Esophagus squamous epithelium (tissue), 5 donors: Measurements from ENCODE around the gene NUBPL. TPM values are rescaled to one million over a fixed set of nuclear protein-coding genes. Genes with fewer than 3 reads are reported as not detected.

Source experiments
- DNase-seq: peaks from one replicate; lab custom pipeline; 2025; lab: John Stamatoyannopoulos, UW
- H3K27ac ChIP-seq, 4 donors: fragments of 200-600 bp; sonication (generic); one replicate each; pipeline ENCODE4 v1.5.1; 2016 to 2019; ENCODE audit warnings: mild to moderate bottlenecking in 1 of 4
- H3K27me3 ChIP-seq, 4 donors: fragments of 200-600 bp; sonication (generic); 1 replicate in 3 of 4; 2 replicates in 1 of 4; pipeline versions ENCODE4 v1.5.1 to v1.6.0; 2017 to 2021; ENCODE audit warnings: antibody characterized with exemption in 1 of 4
- H3K36me3 ChIP-seq, 3 donors: fragments of 200-600 bp; sonication (generic); one replicate each; pipeline ENCODE4 v1.5.1; 2016 to 2019
- H3K4me1 ChIP-seq, 3 donors: fragments of 200-600 bp; sonication (generic); one replicate each; pipeline ENCODE4 v1.5.1; 2017 to 2019
- H3K4me3 ChIP-seq, 4 donors: fragments of 200-600 bp; sonication (generic); 1 replicate in 3 of 4; 2 replicates in 1 of 4; pipeline ENCODE4 v1.5.1; 2016 to 2019; ENCODE audit warnings: mild to moderate bottlenecking in 2 of 4, moderate library complexity in 1 of 4
- H3K9me3 ChIP-seq, 3 donors: fragments of 200-600 bp; sonication (generic); one replicate each; pipeline ENCODE4 v1.5.1; 2016 to 2019
- POLR2A ChIP-seq, 4 donors: fragments of 450-650 bp; IDR thresholded peaks; one replicate each; pipeline ENCODE4 v1.6.1; 2017; ENCODE audit warnings: antibody characterized with exemption in 4 of 4, mild to moderate bottlenecking in 4 of 4, moderate library complexity in 3 of 4
- WGBS, 2 donors: methylation state at CpG; one replicate each; pipeline ENCODE4 v1.1.5; 2018; 5-methylcytosine and 5-hydroxymethylcytosine counted together
- intact Hi-C: fragments of 100-400 bp; cut with DNase I; formaldehyde crosslinking; loops from one replicate; pipeline ENCODE4 v1.15.0; 2022
- total RNA-seq, 4 donors: library from RNA; depleted of rRNA; stranded (reverse); fragments of >200 nt; gene quantifications; one replicate each; pipeline ENCODE4 v1.1.0, GENCODE V29; 2016
- TF ChIP-seq, protein P1 (sequence below), 6 experiments: fragments of 450-650 bp in 4 of 6; fragments of 200-600 bp in 2 of 6; sonication (generic) in 2 of 6; IDR thresholded peaks; one replicate each; pipeline ENCODE4 v1.5.1; 2016 to 2019; ENCODE audit warnings: antibody characterized with exemption in 6 of 6, mild to moderate bottlenecking in 4 of 6, moderate library complexity in 4 of 6
- donor health status: DM: yes; HTN: yes; CAD: no.

NUBPL gene
- total RNA-seq, 4 donors from 2014 or later, result 2.9 to 8.4 (median 6.8) TPM

DNA sequence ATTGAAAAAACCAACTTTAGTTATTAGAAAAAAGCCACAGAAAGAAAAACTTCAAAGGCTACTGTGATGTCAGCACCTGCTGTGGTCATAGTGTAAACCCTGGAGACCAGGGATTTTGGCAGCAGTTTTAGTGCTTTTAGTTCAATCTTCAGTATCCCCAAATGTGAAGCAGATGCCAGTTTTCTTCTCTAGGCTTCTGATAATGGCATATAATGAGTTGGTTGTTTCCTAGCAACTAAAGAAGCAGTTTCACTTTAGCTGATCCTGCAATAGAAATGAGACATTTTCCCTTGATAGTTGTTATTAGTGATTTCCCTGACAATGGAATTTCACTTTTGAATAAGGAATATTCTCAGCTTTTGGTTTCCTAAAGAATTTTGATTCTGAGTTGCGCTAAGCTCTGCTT lies 131.2 kb downstream of the NUBPL start:
- intact Hi-C loops, result no loop called here
- no peak overlapping the region for H3K27ac ChIP-seq
- no peaks in the 10 kb centered on the region for H3K4me1 ChIP-seq
- H3K27me3 ChIP-seq, result no peaks in the 10 kb centered on the region
- WGBS, 2 donors, result 73 to 81% methylated on average over 1 of the region's 1 CpG
- H3K36me3 ChIP-seq, result no peaks in the 10 kb centered on the region
- no peak for DNase-seq
- no peak overlapping the region for H3K4me3 ChIP-seq
- no peaks in the 10 kb centered on the region for H3K9me3 ChIP-seq
- TF ChIP-seq, protein P1, sequence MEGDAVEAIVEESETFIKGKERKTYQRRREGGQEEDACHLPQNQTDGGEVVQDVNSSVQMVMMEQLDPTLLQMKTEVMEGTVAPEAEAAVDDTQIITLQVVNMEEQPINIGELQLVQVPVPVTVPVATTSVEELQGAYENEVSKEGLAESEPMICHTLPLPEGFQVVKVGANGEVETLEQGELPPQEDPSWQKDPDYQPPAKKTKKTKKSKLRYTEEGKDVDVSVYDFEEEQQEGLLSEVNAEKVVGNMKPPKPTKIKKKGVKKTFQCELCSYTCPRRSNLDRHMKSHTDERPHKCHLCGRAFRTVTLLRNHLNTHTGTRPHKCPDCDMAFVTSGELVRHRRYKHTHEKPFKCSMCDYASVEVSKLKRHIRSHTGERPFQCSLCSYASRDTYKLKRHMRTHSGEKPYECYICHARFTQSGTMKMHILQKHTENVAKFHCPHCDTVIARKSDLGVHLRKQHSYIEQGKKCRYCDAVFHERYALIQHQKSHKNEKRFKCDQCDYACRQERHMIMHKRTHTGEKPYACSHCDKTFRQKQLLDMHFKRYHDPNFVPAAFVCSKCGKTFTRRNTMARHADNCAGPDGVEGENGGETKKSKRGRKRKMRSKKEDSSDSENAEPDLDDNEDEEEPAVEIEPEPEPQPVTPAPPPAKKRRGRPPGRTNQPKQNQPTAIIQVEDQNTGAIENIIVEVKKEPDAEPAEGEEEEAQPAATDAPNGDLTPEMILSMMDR (IDR thresholded peaks at IDR 0.05), result no peak
- TF ChIP-seq POLR2A (IDR thresholded peaks at IDR 0.05), result no peak

DNA sequence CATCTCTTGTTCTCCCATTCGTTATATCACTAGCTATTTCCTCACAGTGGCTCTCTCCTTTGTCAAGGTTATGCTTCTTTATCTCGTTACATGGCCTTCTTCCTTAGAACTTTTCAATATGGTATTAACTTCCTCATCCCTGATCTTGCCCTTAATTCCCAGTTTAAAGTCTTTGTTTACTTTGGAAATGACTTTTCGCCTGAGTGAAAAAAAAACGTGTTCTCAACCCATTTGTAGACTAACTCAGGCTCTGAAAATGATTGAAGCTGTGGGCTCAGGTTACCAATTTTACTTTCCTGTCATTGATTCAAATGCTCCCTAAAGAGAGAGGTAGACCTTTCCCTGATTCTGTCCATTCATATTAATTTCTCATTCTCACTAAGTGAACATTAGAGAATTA lies 135.2 kb downstream of the NUBPL start:
- WGBS, 2 donors, result 28 to 35% methylated on average over 4 of the region's 4 CpGs

DNA sequence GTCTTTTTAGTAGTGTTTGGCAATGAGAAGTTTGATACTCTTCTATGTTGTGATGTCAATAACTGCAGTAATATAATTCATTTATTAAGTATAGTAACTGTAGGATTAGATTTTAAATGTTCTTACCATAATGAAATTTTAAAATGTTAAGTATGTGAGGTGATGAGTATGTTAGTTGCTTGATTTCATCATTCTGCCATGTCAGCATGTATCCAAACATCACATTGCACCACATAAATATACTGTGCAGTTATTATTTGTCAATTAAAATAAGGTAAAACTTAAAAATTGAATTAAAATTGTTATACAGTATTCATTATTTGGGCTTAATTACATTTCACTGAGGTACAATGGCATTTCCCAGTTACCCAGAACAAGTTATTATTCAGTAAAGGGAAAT lies 138.6 kb downstream of the NUBPL start:
- TF ChIP-seq, protein P1 (IDR thresholded peaks at IDR 0.05), result no peak
- no peak for TF ChIP-seq POLR2A (IDR thresholded peaks at IDR 0.05)
- no peak overlapping the region for H3K4me3 ChIP-seq
- peaks cover 0 to 24% (median 0%) of the 10 kb centered on the region in 3 donors for H3K36me3 ChIP-seq
- H3K27ac ChIP-seq, result no peak overlapping the region
- peaks cover 0 to 17% (median 0%) of the 10 kb centered on the region in 3 donors for H3K9me3 ChIP-seq
- intact Hi-C loops, result no loop called here
- no peak for DNase-seq
- H3K4me1 ChIP-seq, result no peaks in the 10 kb centered on the region
- H3K27me3 ChIP-seq, result no peaks in the 10 kb centered on the region

More for the DNA sequence above, 135.2 kb downstream of the NUBPL start:
- intact Hi-C loops, result no loop called here
- peaks cover 0 to 8% (median 0%) of the 10 kb centered on the region in 3 donors for H3K9me3 ChIP-seq
- no peak overlapping the region for H3K27ac ChIP-seq
- H3K4me1 ChIP-seq, result no peaks in the 10 kb centered on the region
- peaks cover 0 to 2% (median 0%) of the 10 kb centered on the region in 3 donors for H3K36me3 ChIP-seq
- TF ChIP-seq, protein P1 (IDR thresholded peaks at IDR 0.05), result no peak
- TF ChIP-seq POLR2A (IDR thresholded peaks at IDR 0.05), result no peak
- DNase-seq, result no peak
- no peak overlapping the region for H3K4me3 ChIP-seq
- H3K27me3 ChIP-seq, result no peaks in the 10 kb centered on the region

- H3K4me3 ChIP-seq, result no peak overlapping the region
- peaks cover 0 to 31% (median 0%) of the 10 kb centered on the region in 3 donors for H3K36me3 ChIP-seq
- DNase-seq, result no peak
- 94 to 98% methylated on average over 8 to 11 of the region's 35 CpGs for WGBS, 2 donors
- no peak overlapping the region for H3K27ac ChIP-seq
- H3K27me3 ChIP-seq, result no peaks in the 10 kb centered on the region
- no peaks in the 10 kb centered on the region for H3K4me1 ChIP-seq
- H3K9me3 ChIP-seq, result peaks cover 0 to 17% (median 0%) of the 10 kb centered on the region in 3 donors
- TF ChIP-seq, protein P1 (IDR thresholded peaks at IDR 0.05), result no peak
- intact Hi-C loops, result no loop called here
Measured at GRCh38 chr14:31700282-31701074, 139.3 kb downstream of the NUBPL start.

GRCh38 chr14:31702130-31702529 lies 140.9 kb downstream of the NUBPL start:
- H3K27ac ChIP-seq, result no peak overlapping the region
- H3K4me3 ChIP-seq, result no peak overlapping the region
- intact Hi-C loops, result no loop called here
- no peak for DNase-seq
- H3K9me3 ChIP-seq, result peaks cover 0 to 17% (median 0%) of the 10 kb centered on the region in 3 donors
- no peaks in the 10 kb centered on the region for H3K27me3 ChIP-seq
- WGBS, 2 donors, result 95 to 100% methylated on average over 2 of the region's 2 CpGs
- no peak for TF ChIP-seq POLR2A (IDR thresholded peaks at IDR 0.05)
- TF ChIP-seq, protein P1 (IDR thresholded peaks at IDR 0.05), result no peak
- no peaks in the 10 kb centered on the region for H3K4me1 ChIP-seq
- peaks cover 0 to 37% (median 0%) of the 10 kb centered on the region in 3 donors for H3K36me3 ChIP-seq
